ENCODE data around the gene SH2D1B.

The SH2D1B gene

GRCh38 chr1:162384116-162384515 lies 27.8 kb downstream of the SH2D1B start:
- no peak overlapping the region for H3K9ac ChIP-seq (ENCODE audit: low read length)
- H3K4ac ChIP-seq (ENCODE audit: low read depth in 1 of 2, low read length in 2 of 2) = no peak overlapping the region
- H3K18ac ChIP-seq (ENCODE audit: low read depth in 1 of 2, low read length in 2 of 2) = no peak overlapping the region
- H3K4me2 ChIP-seq (ENCODE audit: low read length, poor library complexity, severe bottlenecking) = no peak overlapping the region
- H4K8ac ChIP-seq (ENCODE audit: low read length) = no peak overlapping the region
- no peak overlapping the region for H3K27ac ChIP-seq (ENCODE audit: low read length, poor library complexity, severe bottlenecking)
- H3K36me3 ChIP-seq (ENCODE audit: control insufficient read depth in 1 of 2, insufficient read depth in 2 of 2, low read depth in 1 of 2, low read length in 2 of 2) = peaks cover 0 to 4% of the 10 kb centered on the region in 2 experiments
- no peak overlapping the region for H2BK5ac ChIP-seq (ENCODE audit: low read depth, low read length, poor library complexity, severe bottlenecking)
- no peak for DNase-seq
- WGBS = 95% methylated on average over 4 of the region's 6 CpGs
- no peak overlapping the region for H4K91ac ChIP-seq (ENCODE audit: low read length)
- H3K4me1 ChIP-seq (ENCODE audit: control insufficient read depth, insufficient read depth, low read depth, low read length) = peaks cover 8% of the 10 kb centered on the region
- no peak overlapping the region for H2BK120ac ChIP-seq (ENCODE audit: low read depth, low read length)
- no peak overlapping the region for H2BK15ac ChIP-seq (ENCODE audit: low read depth, poor library complexity, severe bottlenecking)
- H3K14ac ChIP-seq (ENCODE audit: low read length in 2 of 2) = no peak overlapping the region
- H3K23ac ChIP-seq (ENCODE audit: low read length in 2 of 2) = no peak overlapping the region
- H2AFZ ChIP-seq (ENCODE audit: low read depth, low read length) = no peak overlapping the region
- no peak overlapping the region for H3K4me3 ChIP-seq (ENCODE audit: insufficient read depth in 1 of 2, low read depth in 1 of 2, low read length in 2 of 2)
- no peak overlapping the region for H2AK5ac ChIP-seq (ENCODE audit: low read length, severe bottlenecking)
- no peak overlapping the region for H2BK12ac ChIP-seq (ENCODE audit: low read length in 2 of 2)
- H3K79me1 ChIP-seq (replicated peaks; ENCODE audit: low read length, poor library complexity, severe bottlenecking) = no peaks in the 10 kb centered on the region
- peaks cover 0 to 26% of the 10 kb centered on the region in 2 experiments for H3K27me3 ChIP-seq (ENCODE audit: control insufficient read depth in 1 of 2, insufficient read depth in 1 of 2, low read length in 2 of 2)
- H3K9me3 ChIP-seq (ENCODE audit: control insufficient read depth, low read length) = no peaks in the 10 kb centered on the region

DNA sequence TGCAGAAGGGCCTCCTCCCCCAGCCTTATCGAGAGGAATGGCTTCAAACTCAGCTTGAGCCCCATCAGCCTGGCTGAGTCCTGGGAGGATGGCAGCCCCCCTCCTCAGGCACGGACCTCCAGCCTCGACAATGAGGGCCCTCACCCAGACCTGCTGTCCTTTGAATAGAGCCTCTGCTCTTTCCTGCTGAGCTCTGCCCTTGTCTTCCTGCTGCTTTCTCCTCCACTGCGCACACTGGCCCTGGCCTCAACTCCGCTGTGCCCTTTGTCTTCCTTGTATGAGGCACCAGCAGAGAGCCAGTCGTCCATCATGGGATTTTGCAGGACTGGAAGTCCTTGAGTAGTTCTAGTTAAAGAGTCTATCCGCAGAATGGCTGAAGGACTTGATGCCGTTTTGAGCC lies 28.4 kb downstream of the SH2D1B start:
- Histone ChIP-seq H2BK5ac (ENCODE audit: low read depth, low read length, poor library complexity, severe bottlenecking) (no peak overlapping the region), H3K4me2 (ENCODE audit: low read length, poor library complexity, severe bottlenecking) (no peak overlapping the region), H2BK12ac (ENCODE audit: low read length in 2 of 2) (no peak overlapping the region), H4K8ac (ENCODE audit: low read length) (no peak overlapping the region), H4K91ac (ENCODE audit: low read length) (no peak overlapping the region), H3K27ac (ENCODE audit: low read length, poor library complexity, severe bottlenecking) (no peak overlapping the region), H3K79me1 (replicated peaks; ENCODE audit: low read length, poor library complexity, severe bottlenecking) (no peaks in the 10 kb centered on the region), H2AFZ (ENCODE audit: low read depth, low read length) (no peak overlapping the region), H3K4me1 (ENCODE audit: control insufficient read depth, insufficient read depth, low read depth, low read length) (peaks cover 6% of the 10 kb centered on the region), H3K4ac (ENCODE audit: low read depth in 1 of 2, low read length in 2 of 2) (no peak overlapping the region), H2AK5ac (ENCODE audit: low read length, severe bottlenecking) (no peak overlapping the region), H3K23ac (ENCODE audit: low read length in 2 of 2) (no peak overlapping the region), H3K27me3 (ENCODE audit: control insufficient read depth in 1 of 2, insufficient read depth in 1 of 2, low read length in 2 of 2) (peaks cover 0 to 20% of the 10 kb centered on the region in 2 experiments), H3K14ac (ENCODE audit: low read length in 2 of 2) (peak overlapping the region in 1 of 2 experiments; percentile 51), H3K18ac (ENCODE audit: low read depth in 1 of 2, low read length in 2 of 2) (no peak overlapping the region), H2BK15ac (ENCODE audit: low read depth, poor library complexity, severe bottlenecking) (no peak overlapping the region), H3K36me3 (ENCODE audit: control insufficient read depth in 1 of 2, insufficient read depth in 2 of 2, low read depth in 1 of 2, low read length in 2 of 2) (peaks cover 0 to 4% of the 10 kb centered on the region in 2 experiments), H3K9ac (ENCODE audit: low read length) (no peak overlapping the region), H2BK120ac (ENCODE audit: low read depth, low read length) (no peak overlapping the region), H3K9me3 (ENCODE audit: control insufficient read depth, low read length) (no peaks in the 10 kb centered on the region), H3K4me3 (ENCODE audit: insufficient read depth in 1 of 2, low read depth in 1 of 2, low read length in 2 of 2) (no peak overlapping the region)
- WGBS = 93% methylated on average over 8 of the region's 8 CpGs
- DNase-seq = no peak

DNA sequence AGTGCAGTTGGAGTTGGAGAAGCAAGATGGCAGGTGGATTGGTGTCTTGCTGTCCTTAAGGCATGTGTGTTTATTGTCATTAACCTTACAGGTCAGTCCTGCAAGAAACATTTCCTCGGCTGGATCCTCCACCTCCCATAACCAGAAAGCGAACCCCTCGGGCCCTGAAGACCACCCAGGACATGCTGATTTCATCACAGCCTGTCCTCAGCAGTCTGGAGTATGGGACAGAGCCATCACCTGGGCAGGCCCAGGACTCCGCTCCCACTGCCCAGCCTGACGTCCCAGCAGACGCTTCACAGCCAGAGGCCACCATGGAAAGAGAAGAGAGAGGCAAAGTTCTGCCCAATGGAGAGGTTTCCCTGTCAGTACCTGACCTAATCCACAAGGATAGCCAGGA lies 28.8 kb downstream of the SH2D1B start:
- no peak overlapping the region for H2BK120ac ChIP-seq (ENCODE audit: low read depth, low read length)
- 88% methylated on average over 6 of the region's 6 CpGs for WGBS
- no peak overlapping the region for H3K4me2 ChIP-seq (ENCODE audit: low read length, poor library complexity, severe bottlenecking)
- peaks cover 4% of the 10 kb centered on the region for H3K4me1 ChIP-seq (ENCODE audit: control insufficient read depth, insufficient read depth, low read depth, low read length)
- H4K8ac ChIP-seq (ENCODE audit: low read length) = no peak overlapping the region
- no peaks in the 10 kb centered on the region for H3K79me1 ChIP-seq (replicated peaks; ENCODE audit: low read length, poor library complexity, severe bottlenecking)
- H3K9me3 ChIP-seq (ENCODE audit: control insufficient read depth, low read length) = no peaks in the 10 kb centered on the region
- DNase-seq = no peak
- H3K23ac ChIP-seq (ENCODE audit: low read length in 2 of 2) = no peak overlapping the region
- peaks cover 0 to 18% of the 10 kb centered on the region in 2 experiments for H3K27me3 ChIP-seq (ENCODE audit: control insufficient read depth in 1 of 2, insufficient read depth in 1 of 2, low read length in 2 of 2)
- no peak overlapping the region for H3K14ac ChIP-seq (ENCODE audit: low read length in 2 of 2)
- H3K4ac ChIP-seq (ENCODE audit: low read depth in 1 of 2, low read length in 2 of 2) = no peak overlapping the region
- no peak overlapping the region for H2AFZ ChIP-seq (ENCODE audit: low read depth, low read length)
- no peak overlapping the region for H2BK12ac ChIP-seq (ENCODE audit: low read length in 2 of 2)
- H2AK5ac ChIP-seq (ENCODE audit: low read length, severe bottlenecking) = no peak overlapping the region
- H3K27ac ChIP-seq (ENCODE audit: low read length, poor library complexity, severe bottlenecking) = no peak overlapping the region
- H2BK15ac ChIP-seq (ENCODE audit: low read depth, poor library complexity, severe bottlenecking) = no peak overlapping the region
- no peak overlapping the region for H3K4me3 ChIP-seq (ENCODE audit: insufficient read depth in 1 of 2, low read depth in 1 of 2, low read length in 2 of 2)
- no peak overlapping the region for H3K9ac ChIP-seq (ENCODE audit: low read length)
- H3K18ac ChIP-seq (ENCODE audit: low read depth in 1 of 2, low read length in 2 of 2) = no peak overlapping the region
- no peak overlapping the region for H2BK5ac ChIP-seq (ENCODE audit: low read depth, low read length, poor library complexity, severe bottlenecking)
- no peak overlapping the region for H4K91ac ChIP-seq (ENCODE audit: low read length)
- peaks cover 0 to 4% of the 10 kb centered on the region in 2 experiments for H3K36me3 ChIP-seq (ENCODE audit: control insufficient read depth in 1 of 2, insufficient read depth in 2 of 2, low read depth in 1 of 2, low read length in 2 of 2)

GRCh38 chr1:162381941-162382750 lies 29.8 kb downstream of the SH2D1B start:
- H3K4me3 ChIP-seq (ENCODE audit: insufficient read depth in 1 of 2, low read depth in 1 of 2, low read length in 2 of 2) = no peak overlapping the region
- H3K4me2 ChIP-seq (ENCODE audit: low read length, poor library complexity, severe bottlenecking) = no peak overlapping the region
- no peak overlapping the region for H4K91ac ChIP-seq (ENCODE audit: low read length)
- peak overlapping the region in 1 of 2 experiments; percentile 11 for H3K18ac ChIP-seq (ENCODE audit: low read depth in 1 of 2, low read length in 2 of 2)
- H3K14ac ChIP-seq (ENCODE audit: low read length in 2 of 2) = no peak overlapping the region
- no peak overlapping the region for H2AK5ac ChIP-seq (ENCODE audit: low read length, severe bottlenecking)
- H2BK12ac ChIP-seq (ENCODE audit: low read length in 2 of 2) = no peak overlapping the region
- H4K8ac ChIP-seq (ENCODE audit: low read length) = no peak overlapping the region
- 97% methylated on average over 13 of the region's 13 CpGs for WGBS
- H3K27ac ChIP-seq (ENCODE audit: low read length, poor library complexity, severe bottlenecking) = no peak overlapping the region
- no peak overlapping the region for H3K9ac ChIP-seq (ENCODE audit: low read length)
- H2BK15ac ChIP-seq (ENCODE audit: low read depth, poor library complexity, severe bottlenecking) = no peak overlapping the region
- no peak overlapping the region for H2BK120ac ChIP-seq (ENCODE audit: low read depth, low read length)
- H3K4ac ChIP-seq (ENCODE audit: low read depth in 1 of 2, low read length in 2 of 2) = no peak overlapping the region
- H2BK5ac ChIP-seq (ENCODE audit: low read depth, low read length, poor library complexity, severe bottlenecking) = no peak overlapping the region
- H3K27me3 ChIP-seq (ENCODE audit: control insufficient read depth in 1 of 2, insufficient read depth in 1 of 2, low read length in 2 of 2) = peaks cover 0 to 12% of the 10 kb centered on the region in 2 experiments
- H3K79me1 ChIP-seq (replicated peaks; ENCODE audit: low read length, poor library complexity, severe bottlenecking) = no peaks in the 10 kb centered on the region
- H3K4me1 ChIP-seq (ENCODE audit: control insufficient read depth, insufficient read depth, low read depth, low read length) = peaks cover 4% of the 10 kb centered on the region
- H3K36me3 ChIP-seq (ENCODE audit: control insufficient read depth in 1 of 2, insufficient read depth in 2 of 2, low read depth in 1 of 2, low read length in 2 of 2) = peaks cover 0 to 4% of the 10 kb centered on the region in 2 experiments
- no peaks in the 10 kb centered on the region for H3K9me3 ChIP-seq (ENCODE audit: control insufficient read depth, low read length)
- H3K23ac ChIP-seq (ENCODE audit: low read length in 2 of 2) = no peak overlapping the region
- no peak for DNase-seq
- no peak overlapping the region for H2AFZ ChIP-seq (ENCODE audit: low read depth, low read length)
